K562 (cell line): ENCODE data around the gene ZNF627. TPM values are rescaled to one million over a fixed set of nuclear protein-coding genes. Genes with fewer than 3 reads are reported as not detected.

Experiments used
- CUX1 ChIP-seq: fragments of 200-800 bp; sonication (Bioruptor generic); IDR thresholded peaks from 2 replicates; pipeline ENCODE4 v1.6.1; 2016; ENCODE audit warnings: missing genetic modification characterization, missing compliant biosample characterization
- FOXJ2 ChIP-seq: fragments of 200-800 bp; sonication (Bioruptor generic); IDR thresholded peaks from 2 replicates; pipeline ENCODE4 v1.6.1; 2016; ENCODE audit warnings: missing genetic modification characterization, missing compliant biosample characterization
- GTF2B ChIP-seq: IDR thresholded peaks from 2 replicates; pipeline ENCODE4 v1.6.1; 2011; ENCODE audit not compliant: insufficient read length; ENCODE audit errors: extremely low read depth
- HMG20B ChIP-seq: fragments of 250-450 bp; sonication (Bioruptor Pico); IDR thresholded peaks from 2 replicates; pipeline ENCODE4 v1.5.0; 2021; ENCODE audit warnings: mild to moderate bottlenecking
- HNRNPK ChIP-seq: fragments of 200-400 bp; formaldehyde crosslinking; IDR thresholded peaks from one replicate; pipeline ENCODE4 v1.6.1; 2018; ENCODE audit warnings: mild to moderate bottlenecking, low read depth, low read length; ENCODE audit not compliant: poor library complexity, severe bottlenecking
- ID3 ChIP-seq, 2 experiments: fragments of 250-450 bp in 1 of 2; fragments of 450-650 bp in 1 of 2; sonication (Bioruptor Pico) in 1 of 2; IDR thresholded peaks; 2 replicates each; pipeline versions ENCODE4 v1.6.1 to v1.8.0; 2016 to 2021; ENCODE audit warnings: mild to moderate bottlenecking in 2 of 2, moderate library complexity in 2 of 2, missing compliant biosample characterization in 1 of 2, missing genetic modification characterization in 1 of 2
- MYBL2 ChIP-seq, 2 experiments: fragments of 450-650 bp in 1 of 2; sonication (generic) in 1 of 2; formaldehyde crosslinking in 1 of 2; IDR thresholded peaks; 2 replicates each; pipeline versions ENCODE4 v1.6.1 to v1.8.1; 2017 to 2022; ENCODE audit warnings: borderline replicate concordance in 1 of 2, inconsistent platforms in 1 of 2, low read depth in 1 of 2, mild to moderate bottlenecking in 1 of 2, missing genetic modification reagents in 1 of 2, moderate library complexity in 1 of 2
- TCF7 ChIP-seq: sonication (generic); IDR thresholded peaks from 2 replicates; pipeline ENCODE4 v1.6.1; 2016; ENCODE audit warnings: antibody characterized with exemption, borderline replicate concordance
- TRIM25 ChIP-seq: fragments of 450-650 bp; IDR thresholded peaks from 2 replicates; pipeline ENCODE4 v1.7.0; 2016; ENCODE audit warnings: borderline replicate concordance
- ZBTB11 ChIP-seq, 3 experiments: fragments of 200-800 bp in 1 of 3; fragments of 250-450 bp in 1 of 3; fragments of 450-650 bp in 1 of 3; sonication (Bioruptor Pico) in 1 of 3; sonication (Bioruptor generic) in 1 of 3; formaldehyde crosslinking in 1 of 3; IDR thresholded peaks; 2 replicates each; pipeline versions ENCODE4 v1.6.1 to v1.8.0; 2016 to 2022; ENCODE audit warnings: mild to moderate bottlenecking in 2 of 3, missing genetic modification characterization in 2 of 3, missing compliant biosample characterization in 1 of 3, moderate library complexity in 1 of 3
- ZNF584 ChIP-seq: fragments of 200-800 bp; sonication (Bioruptor generic); IDR thresholded peaks from 2 replicates; pipeline ENCODE4 v1.6.1; 2016; ENCODE audit warnings: low read depth, mild to moderate bottlenecking, missing genetic modification characterization, missing compliant biosample characterization
- polyA plus RNA-seq, 8 experiments: library from polyadenylated mRNA; depleted of rRNA in 4 of 8; stranded (reverse) in 5 of 8; unstranded in 3 of 8; fragments of >200 nt; fragmentation: Nextera tagmentation in 2 of 8; fragmentation: Illumina TruSeq in 1 of 8; extraction: Ambion mirVana in 2 of 8; extraction: Trizol in 1 of 8; gene quantifications; 2 replicates each; pipeline versions ENCODE4 v1.2.1 to v1.2.3, GENCODE V29; 2011 to 2014; ENCODE audit warnings: inconsistent platforms in 1 of 8, missing spikeins in 1 of 8
- total RNA-seq, 7 experiments: library from RNA; depleted of rRNA in 6 of 7; stranded (reverse); fragments of >200 nt in 6 of 7; fragmentation: Illumina TruSeq in 2 of 7; extraction: Trizol in 2 of 7; gene quantifications; 2 replicates each; pipeline versions ENCODE4 v1.2.1 to v1.2.3, GENCODE V29; 2011 to 2021; ENCODE audit warnings: low replicate concordance in 1 of 7

ZNF627 gene
- total and polyA plus RNA-seq, 9 of the 15 experiments (the other 6 are each of a cell fraction or from before 2014, with no cell fraction given) = 6.4 to 19.9 (median 10.6) TPM

- TF ChIP-seq ZNF584 (no peak), FOXJ2 (no peak), GTF2B (no peak), HNRNPK (no peak), CUX1 (CRISPR knock-in tag) (no peak), MYBL2 (IDR thresholded peaks at IDR 0.05; ENCODE audit: low read depth) (no peak), MYBL2 (CRISPR knock-in tag; IDR thresholded peaks at IDR 0.05; ENCODE audit: borderline replicate concordance) (no peak), TRIM25 (no peak), TCF7 (no peak), ID3 (CRISPR knock-in tag; IDR thresholded peaks at IDR 0.05) (no peak), ID3 (tag; IDR thresholded peaks at IDR 0.05) (no peak), ZBTB11 (CRISPR knock-in tag; IDR thresholded peaks at IDR 0.05) (no peak), HMG20B (CRISPR knock-in tag) (no peak)
Observed at GRCh38 chr19:11587302-11587974, 9.8 kb upstream of the ZNF627 start (continued).
